Mesothelial cell of epicardium (in vitro differentiated cells): ENCODE data around the gene COL25A1. TPM values are rescaled to one million over a fixed set of nuclear protein-coding genes. Genes with fewer than 3 reads are reported as not detected.

Experiments used
- DNase-seq, 2 experiments: peaks; one replicate each; pipeline ENCODE4 v3.0.0; 2021; ENCODE audit warnings: low spot score in 2 of 2; ENCODE audit not compliant: unreplicated experiment in 2 of 2
- H3K27ac Mint-ChIP-seq: 2 replicates; pipeline ENCODE4 v1.8.0; 2021; ENCODE audit warnings: mixed read lengths
- H3K27me3 Mint-ChIP-seq: 2 replicates; pipeline ENCODE4 v1.8.0; 2021; ENCODE audit warnings: low read depth, mixed read lengths
- H3K36me3 Mint-ChIP-seq: 2 replicates; pipeline ENCODE4 v1.8.0; 2021; ENCODE audit warnings: mixed read lengths
- H3K4me1 Mint-ChIP-seq: 2 replicates; pipeline ENCODE4 v1.8.0; 2021; ENCODE audit warnings: mixed read lengths
- H3K4me3 Mint-ChIP-seq: 2 replicates; pipeline ENCODE4 v1.8.0; 2021; ENCODE audit warnings: mild to moderate bottlenecking, moderate library complexity, mixed read lengths
- H3K9me3 Mint-ChIP-seq: 2 replicates; pipeline ENCODE4 v1.8.0; 2021; ENCODE audit warnings: mixed read lengths
- total RNA-seq: library from RNA; stranded (reverse); gene quantifications from 3 replicates; pipeline ENCODE4 v1.2.1, GENCODE V29; 2021
- TF ChIP-seq, protein P1 (sequence below): fragments of 200-600 bp; sonication (generic); IDR thresholded peaks from one replicate; pipeline ENCODE4 v1.5.0; 2021; ENCODE audit warnings: antibody characterized with exemption; ENCODE audit not compliant: unreplicated experiment

The COL25A1 gene
- total RNA-seq, 1 donor from 2014 or later: 56.7 TPM

DNA sequence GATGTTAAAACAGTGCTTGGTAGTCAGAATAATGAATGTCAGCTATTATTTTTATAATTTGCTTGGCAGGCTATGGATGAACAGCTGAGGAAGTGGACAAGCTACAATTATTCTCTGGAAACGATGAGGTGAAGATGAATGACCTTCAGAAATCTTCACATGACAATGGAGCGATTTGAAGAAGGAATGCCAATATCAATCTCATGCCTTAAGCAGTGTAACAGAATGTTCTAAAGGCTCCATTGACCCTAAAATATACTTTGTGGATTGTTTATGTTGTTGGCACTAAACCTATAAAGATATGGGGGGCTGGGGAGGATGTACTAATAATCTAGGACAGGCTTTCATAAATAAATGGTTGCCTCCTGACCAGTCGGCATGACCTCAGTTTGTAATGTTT, 36.2 kb downstream of the COL25A1 start:
- Mint-ChIP-seq H3K9me3 (no peaks in the 10 kb centered on the region), H3K4me3 (no peak overlapping the region), H3K36me3 (peaks cover 3% of the 10 kb centered on the region), H3K27me3 (no peaks in the 10 kb centered on the region), H3K27ac (no peak overlapping the region), H3K4me1 (peaks cover 23% of the 10 kb centered on the region)
- no peak for DNase-seq
- TF ChIP-seq, protein P1, sequence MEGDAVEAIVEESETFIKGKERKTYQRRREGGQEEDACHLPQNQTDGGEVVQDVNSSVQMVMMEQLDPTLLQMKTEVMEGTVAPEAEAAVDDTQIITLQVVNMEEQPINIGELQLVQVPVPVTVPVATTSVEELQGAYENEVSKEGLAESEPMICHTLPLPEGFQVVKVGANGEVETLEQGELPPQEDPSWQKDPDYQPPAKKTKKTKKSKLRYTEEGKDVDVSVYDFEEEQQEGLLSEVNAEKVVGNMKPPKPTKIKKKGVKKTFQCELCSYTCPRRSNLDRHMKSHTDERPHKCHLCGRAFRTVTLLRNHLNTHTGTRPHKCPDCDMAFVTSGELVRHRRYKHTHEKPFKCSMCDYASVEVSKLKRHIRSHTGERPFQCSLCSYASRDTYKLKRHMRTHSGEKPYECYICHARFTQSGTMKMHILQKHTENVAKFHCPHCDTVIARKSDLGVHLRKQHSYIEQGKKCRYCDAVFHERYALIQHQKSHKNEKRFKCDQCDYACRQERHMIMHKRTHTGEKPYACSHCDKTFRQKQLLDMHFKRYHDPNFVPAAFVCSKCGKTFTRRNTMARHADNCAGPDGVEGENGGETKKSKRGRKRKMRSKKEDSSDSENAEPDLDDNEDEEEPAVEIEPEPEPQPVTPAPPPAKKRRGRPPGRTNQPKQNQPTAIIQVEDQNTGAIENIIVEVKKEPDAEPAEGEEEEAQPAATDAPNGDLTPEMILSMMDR: no peak

DNA sequence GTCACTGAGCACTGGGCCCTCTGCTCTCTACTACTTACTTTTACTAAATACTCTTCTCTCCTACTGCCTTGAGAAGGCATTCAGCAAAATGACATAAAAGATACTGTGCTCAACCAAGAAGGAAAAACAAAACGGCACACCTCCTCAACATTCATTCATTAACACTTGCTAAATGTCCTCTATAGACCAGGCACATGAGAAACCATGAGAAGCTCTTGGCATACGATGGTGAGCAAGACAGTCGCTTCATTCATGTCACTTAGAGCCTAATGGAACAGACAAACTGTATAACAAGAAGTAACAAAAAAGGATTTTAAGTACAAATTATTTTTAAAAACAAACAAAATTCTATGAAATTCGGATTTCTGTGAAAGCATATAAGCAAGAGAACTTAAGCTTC, 38.7 kb downstream of the COL25A1 start:
- H3K27me3 Mint-ChIP-seq: no peaks in the 10 kb centered on the region
- H3K36me3 Mint-ChIP-seq: peaks cover 1% of the 10 kb centered on the region
- no peak overlapping the region for H3K4me3 Mint-ChIP-seq
- no peak for DNase-seq
- H3K4me1 Mint-ChIP-seq: peaks cover 28% of the 10 kb centered on the region
- TF ChIP-seq, protein P1: no peak
- no peaks in the 10 kb centered on the region for H3K9me3 Mint-ChIP-seq
- H3K27ac Mint-ChIP-seq: no peak overlapping the region

DNA sequence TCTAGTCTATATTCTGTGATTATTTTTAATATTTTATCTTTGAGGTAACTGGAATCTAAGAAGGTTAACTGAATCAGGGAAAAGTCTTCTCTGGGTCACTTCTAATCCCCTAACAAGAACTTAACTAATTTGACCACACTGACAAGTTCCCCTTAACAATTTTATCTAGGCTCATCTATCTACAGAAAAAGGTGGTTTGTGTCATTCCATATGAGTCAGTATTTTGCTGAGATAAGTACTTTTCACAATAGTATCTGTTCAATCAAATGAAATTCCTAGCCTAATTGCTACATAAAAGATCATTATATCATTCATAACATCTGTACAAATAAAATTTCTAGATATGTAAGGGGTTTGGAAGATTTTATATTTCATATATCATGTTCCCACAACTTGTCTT, 45.6 kb downstream of the COL25A1 start:
- H3K27ac Mint-ChIP-seq: no peak overlapping the region
- DNase-seq: no peak
- TF ChIP-seq, protein P1: no peak
- no peak overlapping the region for H3K4me3 Mint-ChIP-seq
- peaks cover 4% of the 10 kb centered on the region for H3K36me3 Mint-ChIP-seq
- peaks cover 15% of the 10 kb centered on the region for H3K4me1 Mint-ChIP-seq
- peaks cover 4% of the 10 kb centered on the region for H3K9me3 Mint-ChIP-seq
- no peaks in the 10 kb centered on the region for H3K27me3 Mint-ChIP-seq

DNA sequence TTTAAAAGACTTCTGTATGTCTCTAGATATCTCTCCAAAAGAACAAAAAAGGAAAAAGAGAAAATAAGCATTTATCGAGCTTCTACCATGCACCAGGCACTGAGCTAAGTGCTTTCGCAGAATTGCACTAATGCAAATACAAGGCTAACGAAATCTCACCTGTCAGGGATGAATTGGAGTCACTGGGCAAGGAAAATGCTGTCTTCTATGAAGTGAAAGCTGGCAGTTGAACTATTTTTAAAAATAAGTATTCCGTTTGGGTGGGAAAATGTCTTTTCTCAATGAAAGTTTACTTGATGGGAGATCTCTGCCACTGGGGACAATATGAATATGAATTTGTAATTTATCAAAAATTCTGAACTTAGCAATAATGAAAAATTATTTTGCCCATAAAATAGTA, 47.6 kb downstream of the COL25A1 start:
- H3K9me3 Mint-ChIP-seq: peaks cover 4% of the 10 kb centered on the region
- peaks cover 6% of the 10 kb centered on the region for H3K36me3 Mint-ChIP-seq
- H3K4me3 Mint-ChIP-seq: no peak overlapping the region
- H3K4me1 Mint-ChIP-seq: peaks cover 15% of the 10 kb centered on the region
- no peak overlapping the region for H3K27ac Mint-ChIP-seq
- DNase-seq: no peak
- H3K27me3 Mint-ChIP-seq: no peaks in the 10 kb centered on the region
- TF ChIP-seq, protein P1: no peak

DNA sequence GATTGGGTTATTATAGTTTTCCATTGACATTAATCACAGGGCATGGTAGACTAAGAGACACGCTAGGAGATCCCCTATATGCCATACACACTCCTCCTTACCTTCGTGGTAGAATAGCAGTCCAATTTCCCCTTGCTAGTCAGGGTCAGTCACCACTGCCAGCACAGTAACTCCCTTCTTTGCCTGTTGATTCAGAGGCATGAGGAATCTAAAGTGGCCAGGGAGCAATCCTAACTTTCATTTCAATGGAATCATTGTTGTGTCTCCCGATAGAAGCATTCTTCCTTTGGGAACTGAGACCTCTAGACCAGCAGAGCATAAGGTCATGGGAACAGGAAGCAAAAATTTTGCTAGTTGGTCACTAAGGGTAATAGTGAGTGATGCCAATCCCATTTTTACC, 51.1 kb downstream of the COL25A1 start:
- H3K4me1 Mint-ChIP-seq: no peaks in the 10 kb centered on the region
- no peak overlapping the region for H3K4me3 Mint-ChIP-seq
- peaks cover 4% of the 10 kb centered on the region for H3K9me3 Mint-ChIP-seq
- TF ChIP-seq, protein P1: no peak
- H3K27me3 Mint-ChIP-seq: no peaks in the 10 kb centered on the region
- H3K27ac Mint-ChIP-seq: no peak overlapping the region
- H3K36me3 Mint-ChIP-seq: peaks cover 6% of the 10 kb centered on the region
- DNase-seq: no peak

DNA sequence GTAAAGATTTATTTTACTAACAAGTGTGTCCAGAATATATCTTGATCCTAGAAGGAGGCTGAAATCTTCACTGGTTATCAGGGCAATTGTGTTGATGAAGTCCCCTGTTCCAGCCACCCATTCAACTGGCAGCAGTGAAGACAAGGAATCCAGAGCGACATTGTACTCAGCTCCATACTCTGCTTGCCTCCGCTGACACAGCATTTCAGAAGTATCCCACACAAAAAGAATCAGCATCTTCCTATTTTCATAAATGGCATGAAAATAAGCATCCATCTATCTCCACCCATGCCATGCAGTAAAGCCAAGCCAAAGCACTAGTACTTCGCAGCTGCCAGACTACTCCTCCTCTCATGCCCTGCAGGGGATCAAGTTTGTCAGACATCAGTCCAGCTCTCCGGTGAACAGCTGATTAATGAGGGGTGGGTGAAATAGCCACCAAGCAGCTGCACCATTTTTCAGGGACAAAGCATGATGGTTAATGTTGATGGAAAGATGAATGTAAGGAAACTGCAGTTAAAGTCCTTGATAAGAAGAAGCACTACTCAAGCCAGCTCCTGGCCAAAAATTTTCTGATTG, 54.0 kb downstream of the COL25A1 start:
- Mint-ChIP-seq H3K4me3 (no peak overlapping the region), H3K27ac (no peak overlapping the region), H3K4me1 (peaks cover 4% of the 10 kb centered on the region), H3K9me3 (peaks cover 4% of the 10 kb centered on the region), H3K36me3 (peaks cover 6% of the 10 kb centered on the region), H3K27me3 (no peaks in the 10 kb centered on the region)
- no peak for DNase-seq
- TF ChIP-seq, protein P1: no peak
